Parathyroid adenoma (tissue), 2 donors: ENCODE measurements around the gene BIVM.

Experiments used
- H2AFZ ChIP-seq: fragments of 300-600 bp; sonication (generic); one replicate; pipeline ENCODE4 v1.7.0; 2017; ENCODE audit warnings: antibody characterized with exemption, mild to moderate bottlenecking
- H3K27ac ChIP-seq: fragments of 300-600 bp; sonication (generic); one replicate; pipeline ENCODE4 v1.7.0; 2017
- H3K27me3 ChIP-seq: fragments of 300-600 bp; sonication (generic); one replicate; pipeline ENCODE4 v1.7.0; 2017; ENCODE audit warnings: low read length; ENCODE audit not compliant: control insufficient read depth, insufficient read depth
- H3K36me3 ChIP-seq: fragments of 300-600 bp; sonication (generic); one replicate; pipeline ENCODE4 v1.7.0; 2017; ENCODE audit warnings: low read length; ENCODE audit not compliant: control insufficient read depth, insufficient read depth
- H3K4me1 ChIP-seq: fragments of 300-600 bp; sonication (generic); one replicate; pipeline ENCODE4 v1.7.0; 2017; ENCODE audit warnings: control low read depth
- H3K4me2 ChIP-seq: fragments of 300-600 bp; sonication (generic); one replicate; pipeline ENCODE4 v1.7.0; 2017; ENCODE audit warnings: low read length
- H3K4me3 ChIP-seq: fragments of 300-600 bp; sonication (generic); one replicate; pipeline ENCODE4 v1.7.0; 2017; ENCODE audit warnings: low read depth, low read length
- H3K79me2 ChIP-seq: fragments of 300-600 bp; sonication (generic); one replicate; pipeline ENCODE4 v1.7.0; 2017; ENCODE audit warnings: control low read depth
- H3K9ac ChIP-seq: fragments of 300-600 bp; sonication (generic); one replicate; pipeline ENCODE4 v1.7.0; 2017; ENCODE audit warnings: mild to moderate bottlenecking
- H3K9me3 ChIP-seq: fragments of 300-600 bp; sonication (generic); one replicate; pipeline ENCODE4 v1.7.0; 2017; ENCODE audit warnings: low read length; ENCODE audit not compliant: control insufficient read depth
- CTCF ChIP-seq: fragments of 300-600 bp; sonication (generic); IDR thresholded peaks from one replicate; pipeline ENCODE4 v1.7.0; 2017; ENCODE audit warnings: antibody characterized with exemption, mild to moderate bottlenecking
- donor health status: primary hyperparathyroidism.

The BIVM gene

GRCh38 chr13:102771298-102772041 lies 27.4 kb upstream of the BIVM start:
- no peaks in the 10 kb centered on the region for H3K36me3 ChIP-seq
- no peak overlapping the region for H3K4me3 ChIP-seq
- no peak for TF ChIP-seq CTCF
- no peak overlapping the region for H2AFZ ChIP-seq
- no peaks in the 10 kb centered on the region for H3K4me1 ChIP-seq
- no peak overlapping the region for H3K9ac ChIP-seq
- no peak overlapping the region for H3K4me2 ChIP-seq
- H3K27me3 ChIP-seq, result no peaks in the 10 kb centered on the region
- H3K9me3 ChIP-seq, result no peaks in the 10 kb centered on the region
- no peak overlapping the region for H3K27ac ChIP-seq
- no peaks in the 10 kb centered on the region for H3K79me2 ChIP-seq

- Histone ChIP-seq H3K9ac (no peak overlapping the region), H3K79me2 (no peaks in the 10 kb centered on the region), H3K4me3 (no peak overlapping the region), H3K27ac (no peak overlapping the region), H3K4me1 (no peaks in the 10 kb centered on the region), H3K4me2 (no peak overlapping the region), H3K9me3 (no peaks in the 10 kb centered on the region), H3K36me3 (no peaks in the 10 kb centered on the region), H2AFZ (no peak overlapping the region), H3K27me3 (no peaks in the 10 kb centered on the region)
- TF ChIP-seq CTCF, result no peak
These were observed 26.9 kb upstream of the BIVM start for GRCh38 chr13:102772042-102772425.

- Histone ChIP-seq H3K9ac (peak within 1 kb of the TSS; percentile 19), H3K4me2 (peak within 1 kb of the TSS; percentile 86), H2AFZ (peak within 1 kb of the TSS; percentile 93), H3K4me1 (no peaks in the 10 kb centered on the region), H3K27ac (peak within 1 kb of the TSS; percentile 49), H3K4me3 (peak within 1 kb of the TSS; percentile 76), H3K36me3 (no peaks in the 10 kb centered on the region), H3K9me3 (no peaks in the 10 kb centered on the region), H3K79me2 (no peaks in the 10 kb centered on the region), H3K27me3 (no peaks in the 10 kb centered on the region)
- TF ChIP-seq CTCF, result no peak
These were observed 25.3 kb upstream of the BIVM start, which contains the start of gene TEX30 for GRCh38 chr13:102773441-102774213. TSS of gene TEX30 (minus strand) at chr13:102773786. CDS start at chr13:102770026, 3,760 bp downstream.

GRCh38 chr13:102774214-102774568 lies 24.7 kb upstream of the BIVM start:
- H3K4me3 ChIP-seq, result peak overlapping the region; percentile 76
- no peak overlapping the region for H3K27ac ChIP-seq
- no peaks in the 10 kb centered on the region for H3K27me3 ChIP-seq

More at GRCh38 chr13:102774214-102774568, 24.7 kb upstream of the BIVM start:
- peak overlapping the region; percentile 86 for H3K4me2 ChIP-seq
- no peaks in the 10 kb centered on the region for H3K79me2 ChIP-seq
- no peaks in the 10 kb centered on the region for H3K9me3 ChIP-seq
- TF ChIP-seq CTCF, result no peak
- H3K4me1 ChIP-seq, result no peaks in the 10 kb centered on the region
- no peak overlapping the region for H3K9ac ChIP-seq
- H2AFZ ChIP-seq, result peak overlapping the region; percentile 93
- no peaks in the 10 kb centered on the region for H3K36me3 ChIP-seq
